ENCODE data around the gene NDUFV3. TPM values are rescaled to one million over a fixed set of nuclear protein-coding genes. Genes with fewer than 3 reads are reported as not detected.

NDUFV3 gene
- total RNA-seq, 4 donors from 2014 or later = 53.6 to 79.1 (median 72.1) TPM

GRCh38 chr21:42850463-42850862 is 42.6 kb upstream of the NDUFV3 start:
- Histone ChIP-seq H3K4me3 (no peak overlapping the region), H3K4me1 (peaks cover 0 to 4% (median 0%) of the 10 kb centered on the region in 3 donors), H3K9me3 (no peaks in the 10 kb centered on the region), H3K36me3 (peaks cover 0 to 96% of the 10 kb centered on the region in 2 donors), H3K27me3 (no peaks in the 10 kb centered on the region), H3K27ac (no peak overlapping the region)
- 67% methylated on average over 3 of the region's 10 CpGs; no CpG with 5 or more reads in 1 of the 2 donors for WGBS, 2 donors (ENCODE audit: low coverage in 1 of 2)
- TF ChIP-seq EP300 (IDR thresholded peaks at IDR 0.05) (no peak), POLR2A (IDR thresholded peaks at IDR 0.05) (no peak), CTCF (IDR thresholded peaks at IDR 0.05) (no peak), POLR2AphosphoS5 (IDR thresholded peaks at IDR 0.05) (no peak)
- ATAC-seq = no peak

GRCh38 chr21:42850866-42851391 is 42.2 kb upstream of the NDUFV3 start:
- no peak overlapping the region for H3K27ac ChIP-seq
- no peak overlapping the region for H3K4me3 ChIP-seq
- TF ChIP-seq CTCF (IDR thresholded peaks at IDR 0.05) (peak in 1 of 4 experiments; percentile 40), POLR2A (IDR thresholded peaks at IDR 0.05) (no peak)
- H3K36me3 ChIP-seq = peaks cover 0 to 96% of the 10 kb centered on the region in 2 donors
- no peaks in the 10 kb centered on the region for H3K27me3 ChIP-seq
- no peaks in the 10 kb centered on the region for H3K4me1 ChIP-seq
- 80% methylated on average over 1 of the region's 21 CpGs; no CpG with 5 or more reads in 1 of the 2 donors for WGBS, 2 donors (ENCODE audit: low coverage in 1 of 2)
- peak; percentile 16 for ATAC-seq
- no peaks in the 10 kb centered on the region for H3K9me3 ChIP-seq

GRCh38 chr21:42851812-42852665 is 41.1 kb upstream of the NDUFV3 start:
- Histone ChIP-seq H3K36me3 (peaks cover 0 to 96% of the 10 kb centered on the region in 2 donors), H3K27me3 (no peaks in the 10 kb centered on the region), H3K27ac (no peak overlapping the region), H3K9me3 (no peaks in the 10 kb centered on the region), H3K4me3 (no peak overlapping the region), H3K4me1 (no peaks in the 10 kb centered on the region)
- no peak for ATAC-seq
- WGBS, 2 donors (ENCODE audit: low coverage in 1 of 2) = 85 to 89% methylated on average over 4 to 5 of the region's 19 CpGs
- TF ChIP-seq CTCF (IDR thresholded peaks at IDR 0.05) = no peak
- no peak for TF ChIP-seq POLR2AphosphoS5 (IDR thresholded peaks at IDR 0.05)
- TF ChIP-seq POLR2A (IDR thresholded peaks at IDR 0.05) = no peak
- TF ChIP-seq EP300 (IDR thresholded peaks at IDR 0.05) = no peak

- WGBS, 2 donors (ENCODE audit: low coverage in 1 of 2) = 80 to 91% methylated on average over 2 to 7 of the region's 20 CpGs
- peaks cover 0 to 96% of the 10 kb centered on the region in 2 donors for H3K36me3 ChIP-seq
- H3K4me3 ChIP-seq = no peak overlapping the region
- no peaks in the 10 kb centered on the region for H3K9me3 ChIP-seq
- no peaks in the 10 kb centered on the region for H3K4me1 ChIP-seq
- H3K27me3 ChIP-seq = no peaks in the 10 kb centered on the region
- H3K27ac ChIP-seq = no peak overlapping the region
- TF ChIP-seq POLR2A (IDR thresholded peaks at IDR 0.05) = no peak
- no peak for TF ChIP-seq EP300 (IDR thresholded peaks at IDR 0.05)
- TF ChIP-seq POLR2AphosphoS5 (IDR thresholded peaks at IDR 0.05) = no peak
- TF ChIP-seq CTCF (IDR thresholded peaks at IDR 0.05) = no peak
- ATAC-seq = no peak
These were observed 40.1 kb upstream of the NDUFV3 start for GRCh38 chr21:42852925-42853570.

Data from gastroesophageal sphincter (tissue), 4 donors.